Raji (cell line): ENCODE data around the gene KHNYN.

Experiments
- POLR2A ChIP-seq: IDR thresholded peaks from 2 replicates; pipeline ENCODE4 v1.6.1; 2011; ENCODE audit warnings: low read depth, low read length, control low read depth; ENCODE audit not compliant: insufficient read depth

The KHNYN gene

GRCh38 chr14:24397639-24398292 is 32.0 kb upstream of the KHNYN start:
- TF ChIP-seq POLR2A = no peak

- no peak for TF ChIP-seq POLR2A
Measured at GRCh38 chr14:24398293-24398652, 31.5 kb upstream of the KHNYN start.

GRCh38 chr14:24398653-24399446 is 30.9 kb upstream of the KHNYN start, which contains the start of gene NYNRIN:
TSS of gene NYNRIN (plus strand) at chr14:24399003. CDS start at chr14:24399247, 244 bp downstream.
- no peak for TF ChIP-seq POLR2A

- no peak for TF ChIP-seq POLR2A
Measured at GRCh38 chr14:24399447-24399822, 30.3 kb upstream of the KHNYN start.

- no peak for TF ChIP-seq POLR2A
Measured at GRCh38 chr14:24399999-24400718, 29.6 kb upstream of the KHNYN start.

GRCh38 chr14:24401810-24402702 is 27.7 kb upstream of the KHNYN start:
- no peak for TF ChIP-seq POLR2A

- no peak for TF ChIP-seq POLR2A
Measured at GRCh38 chr14:24403294-24403998, 26.3 kb upstream of the KHNYN start.

GRCh38 chr14:24404814-24405213 is 24.9 kb upstream of the KHNYN start:
- TF ChIP-seq POLR2A = no peak

- no peak for TF ChIP-seq POLR2A
Measured at GRCh38 chr14:24406416-24406815, 23.3 kb upstream of the KHNYN start.

- TF ChIP-seq POLR2A = no peak
Measured at GRCh38 chr14:24407608-24408325, 22.0 kb upstream of the KHNYN start.

GRCh38 chr14:24408764-24409163 is 21.0 kb upstream of the KHNYN start:
- no peak for TF ChIP-seq POLR2A

- no peak for TF ChIP-seq POLR2A
Measured at GRCh38 chr14:24409192-24409591, 20.6 kb upstream of the KHNYN start.

GRCh38 chr14:24409956-24410355 is 19.8 kb upstream of the KHNYN start:
- TF ChIP-seq POLR2A = no peak
